ENCODE results near the gene KCNIP4.

DNA sequence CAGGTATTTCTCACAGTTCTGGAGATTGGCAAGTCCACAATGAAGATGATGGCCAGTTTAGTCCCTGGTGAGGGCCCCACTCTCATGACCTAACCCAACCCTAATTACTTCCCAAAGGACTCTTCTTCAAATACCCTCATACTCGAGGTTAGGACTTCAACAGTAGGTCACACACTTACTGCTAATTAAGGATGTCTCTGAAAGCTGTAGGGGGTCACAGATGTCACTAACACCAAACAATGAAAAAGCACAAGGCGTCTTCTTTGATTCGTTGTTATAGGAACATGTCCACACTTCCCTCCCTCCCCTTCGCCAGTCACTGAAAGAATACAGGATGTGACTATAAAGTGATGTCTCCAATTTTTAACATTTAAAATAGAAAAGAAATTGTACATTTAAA is 938.6 kb downstream of the KCNIP4 start:
- TF ChIP-seq FOXK2 (IDR thresholded peaks at IDR 0.05): no peak
- TF ChIP-seq NFRKB (IDR thresholded peaks at IDR 0.05): no peak
- no peak for TF ChIP-seq FOXA1 (IDR thresholded peaks at IDR 0.05)
- no peak for TF ChIP-seq ZNF384 (IDR thresholded peaks at IDR 0.05)
- TF ChIP-seq TARDBP (IDR thresholded peaks at IDR 0.05): no peak

Data from HEK293T (cell line).